Nephron (organoid): Measurements from ENCODE around the gene TMEM72.
A peak's percentile ranks its signal among the peaks of the same experiment; 100 is the strongest.

Experiments used
- H3K27ac Mint-ChIP-seq, 3 experiments: 2 replicates each; pipeline ENCODE4 v1.8.0; 2020; ENCODE audit warnings: mixed read lengths in 3 of 3, mild to moderate bottlenecking in 2 of 3, moderate library complexity in 1 of 3
- H3K27me3 Mint-ChIP-seq: 2 replicates; pipeline ENCODE4 v1.8.0; 2021; ENCODE audit warnings: low read depth, mild to moderate bottlenecking, moderate library complexity, mixed read lengths
- H3K36me3 Mint-ChIP-seq: 2 replicates; pipeline ENCODE4 v1.8.0; 2020; ENCODE audit warnings: low read depth, mixed read lengths
- H3K4me1 Mint-ChIP-seq: 2 replicates; pipeline ENCODE4 v1.8.0; 2020; ENCODE audit warnings: mixed read lengths
- H3K4me3 Mint-ChIP-seq, 3 experiments: 2 replicates each; pipeline ENCODE4 v1.8.0; 2020; ENCODE audit warnings: mild to moderate bottlenecking in 3 of 3, mixed read lengths in 3 of 3, moderate library complexity in 2 of 3
- H3K9me3 Mint-ChIP-seq: 2 replicates; pipeline ENCODE4 v1.8.0; 2020; ENCODE audit warnings: mixed read lengths
- TF ChIP-seq, protein P1 (sequence below), 3 experiments: fragments of 200-600 bp; sonication (generic); IDR thresholded peaks; one replicate each; pipeline ENCODE4 v1.5.0; 2021; ENCODE audit warnings: antibody characterized with exemption in 3 of 3; ENCODE audit not compliant: unreplicated experiment in 3 of 3

TMEM72 gene

DNA sequence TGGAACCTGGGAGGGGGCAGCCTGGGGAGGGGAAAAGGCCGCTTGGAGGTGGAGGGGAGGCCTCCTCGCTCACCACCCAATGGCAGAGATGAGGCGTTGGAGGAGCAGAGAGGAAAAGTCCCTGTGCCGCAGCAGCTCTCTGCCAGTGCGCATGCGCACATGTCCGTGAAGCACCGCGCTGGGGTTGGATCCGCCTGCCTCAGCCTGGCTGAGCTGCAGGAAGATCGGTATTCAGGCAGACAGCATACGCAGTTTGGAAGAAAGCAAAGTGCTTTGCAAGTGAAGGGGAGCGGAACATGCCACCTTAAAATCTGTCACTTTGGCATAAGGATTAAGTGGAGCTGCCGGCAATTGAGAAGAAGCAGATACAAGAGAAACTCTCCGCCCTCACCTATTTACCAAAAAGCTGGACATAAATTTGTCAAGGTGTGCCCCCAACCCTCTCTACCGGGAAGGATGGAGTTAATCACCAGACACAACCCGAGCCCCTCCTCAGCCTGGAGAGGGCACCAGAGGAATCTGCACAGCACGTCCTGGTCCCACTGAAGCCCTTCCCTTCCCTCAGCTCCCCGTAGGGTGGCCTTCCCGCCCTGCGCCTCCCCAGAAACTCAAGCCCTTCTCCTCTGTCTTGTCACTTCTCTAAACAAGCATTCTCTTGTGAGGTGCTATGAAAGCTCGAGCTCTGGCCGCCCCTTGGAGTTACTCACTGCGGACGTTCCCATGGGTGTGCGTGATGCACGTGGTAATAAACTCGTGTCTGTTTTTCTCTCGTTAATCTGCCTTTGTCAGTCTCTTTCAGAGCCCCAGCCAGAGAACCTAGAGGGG lies 32.2 kb upstream of the TMEM72 start:
- peaks cover 14% of the 10 kb centered on the region for H3K27me3 Mint-ChIP-seq
- H3K4me3 Mint-ChIP-seq, result peak overlapping the region; percentile 84 to 89 (median 86)
- H3K9me3 Mint-ChIP-seq, result no peaks in the 10 kb centered on the region
- no peaks in the 10 kb centered on the region for H3K36me3 Mint-ChIP-seq
- H3K27ac Mint-ChIP-seq, result peak overlapping the region; percentile 97 to 99 (median 99)
- H3K4me1 Mint-ChIP-seq, result peaks cover 61% of the 10 kb centered on the region
- TF ChIP-seq, protein P1, sequence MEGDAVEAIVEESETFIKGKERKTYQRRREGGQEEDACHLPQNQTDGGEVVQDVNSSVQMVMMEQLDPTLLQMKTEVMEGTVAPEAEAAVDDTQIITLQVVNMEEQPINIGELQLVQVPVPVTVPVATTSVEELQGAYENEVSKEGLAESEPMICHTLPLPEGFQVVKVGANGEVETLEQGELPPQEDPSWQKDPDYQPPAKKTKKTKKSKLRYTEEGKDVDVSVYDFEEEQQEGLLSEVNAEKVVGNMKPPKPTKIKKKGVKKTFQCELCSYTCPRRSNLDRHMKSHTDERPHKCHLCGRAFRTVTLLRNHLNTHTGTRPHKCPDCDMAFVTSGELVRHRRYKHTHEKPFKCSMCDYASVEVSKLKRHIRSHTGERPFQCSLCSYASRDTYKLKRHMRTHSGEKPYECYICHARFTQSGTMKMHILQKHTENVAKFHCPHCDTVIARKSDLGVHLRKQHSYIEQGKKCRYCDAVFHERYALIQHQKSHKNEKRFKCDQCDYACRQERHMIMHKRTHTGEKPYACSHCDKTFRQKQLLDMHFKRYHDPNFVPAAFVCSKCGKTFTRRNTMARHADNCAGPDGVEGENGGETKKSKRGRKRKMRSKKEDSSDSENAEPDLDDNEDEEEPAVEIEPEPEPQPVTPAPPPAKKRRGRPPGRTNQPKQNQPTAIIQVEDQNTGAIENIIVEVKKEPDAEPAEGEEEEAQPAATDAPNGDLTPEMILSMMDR (IDR thresholded peaks at IDR 0.05; ENCODE audit: unreplicated experiment in 3 of 3), result peak in 2 of 3 experiments; percentile 21 to 46

DNA sequence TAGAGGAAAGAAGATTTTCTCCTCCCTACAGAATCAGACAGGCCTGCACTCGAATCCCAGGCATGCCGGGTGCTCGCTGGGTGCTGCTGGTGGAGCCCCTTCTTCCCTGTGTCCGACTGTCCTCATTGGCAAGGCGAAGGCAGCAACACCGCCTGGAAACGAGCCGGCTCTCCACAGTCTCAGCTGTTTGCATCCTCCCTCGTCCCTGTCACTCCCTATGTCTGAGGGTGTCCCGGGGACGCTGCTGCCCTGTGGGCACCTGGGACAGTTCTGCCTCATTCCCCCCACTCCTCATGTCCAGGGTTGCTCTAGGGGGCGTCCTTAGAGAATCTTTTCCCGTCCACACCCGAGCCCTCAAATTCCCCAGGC lies 31.6 kb upstream of the TMEM72 start:
- Mint-ChIP-seq H3K4me3 (peak overlapping the region; percentile 84 to 89 (median 86)), H3K4me1 (peaks cover 58% of the 10 kb centered on the region), H3K27ac (peak overlapping the region; percentile 97 to 99 (median 99)), H3K36me3 (no peaks in the 10 kb centered on the region), H3K9me3 (no peaks in the 10 kb centered on the region), H3K27me3 (peaks cover 15% of the 10 kb centered on the region)
- TF ChIP-seq, protein P1 (IDR thresholded peaks at IDR 0.05; ENCODE audit: unreplicated experiment in 3 of 3), result no peak

DNA sequence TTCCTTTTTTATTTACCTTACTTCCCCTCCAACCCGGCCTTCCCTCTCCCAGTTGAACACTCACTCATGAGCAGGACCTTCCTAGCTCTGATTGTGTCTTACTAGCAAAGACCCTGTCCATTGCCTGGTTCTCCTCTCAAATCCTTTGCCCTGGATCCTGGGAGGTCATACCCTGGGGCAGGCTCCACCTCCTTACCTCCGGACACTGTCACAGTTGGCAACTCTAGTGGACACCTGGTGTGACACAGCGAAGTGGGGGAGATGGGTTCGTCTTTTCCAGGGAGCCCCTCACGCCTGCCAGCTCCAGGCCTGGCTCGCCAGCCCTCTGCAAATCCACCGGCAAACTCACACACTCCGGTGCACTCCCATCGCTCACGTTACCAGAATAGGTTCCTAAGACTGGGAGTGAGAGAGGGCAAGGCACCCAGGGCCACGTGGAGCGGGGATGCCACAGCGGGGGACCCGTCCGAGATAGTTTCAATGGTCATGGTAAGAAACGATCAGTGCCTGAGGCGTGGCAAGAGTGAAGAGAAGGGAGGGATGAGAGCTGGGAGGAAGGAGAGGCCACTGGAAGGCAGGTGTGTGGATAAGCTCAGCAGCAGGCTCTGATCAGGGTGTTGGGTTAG lies 30.9 kb upstream of the TMEM72 start:
- Mint-ChIP-seq H3K27ac (peak overlapping the region; percentile 97 to 99 (median 99)), H3K36me3 (no peaks in the 10 kb centered on the region), H3K27me3 (peaks cover 21% of the 10 kb centered on the region), H3K9me3 (no peaks in the 10 kb centered on the region), H3K4me1 (peaks cover 54% of the 10 kb centered on the region), H3K4me3 (peak overlapping the region; percentile 74 to 86 (median 84))
- TF ChIP-seq, protein P1 (IDR thresholded peaks at IDR 0.05; ENCODE audit: unreplicated experiment in 3 of 3), result no peak

DNA sequence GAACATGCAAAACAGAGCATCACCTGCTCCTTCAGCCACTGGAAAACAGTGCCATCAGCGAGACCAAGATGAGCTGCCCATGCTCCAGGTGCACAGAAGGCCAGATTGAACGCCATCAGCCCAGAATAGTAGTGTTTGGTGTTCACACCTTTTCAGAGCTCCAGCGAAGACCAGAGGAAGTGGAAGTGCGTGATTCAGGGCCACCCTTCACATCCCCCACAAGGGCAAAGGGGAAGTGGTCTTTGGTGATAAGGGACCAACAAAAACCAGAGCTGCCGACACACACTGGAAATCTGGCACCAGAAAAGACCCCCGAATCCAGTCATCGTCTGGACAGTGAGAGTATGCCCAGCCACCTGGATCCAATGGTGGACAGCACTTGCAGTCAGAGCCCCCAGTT lies 29.5 kb upstream of the TMEM72 start:
- H3K9me3 Mint-ChIP-seq, result no peaks in the 10 kb centered on the region
- peaks cover 21% of the 10 kb centered on the region for H3K27me3 Mint-ChIP-seq
- H3K4me3 Mint-ChIP-seq, result no peak overlapping the region
- H3K27ac Mint-ChIP-seq, result peak overlapping the region in 1 of 3 experiments; percentile 55
- no peaks in the 10 kb centered on the region for H3K36me3 Mint-ChIP-seq
- TF ChIP-seq, protein P1 (IDR thresholded peaks at IDR 0.05; ENCODE audit: unreplicated experiment in 3 of 3), result no peak
- H3K4me1 Mint-ChIP-seq, result peaks cover 51% of the 10 kb centered on the region

DNA sequence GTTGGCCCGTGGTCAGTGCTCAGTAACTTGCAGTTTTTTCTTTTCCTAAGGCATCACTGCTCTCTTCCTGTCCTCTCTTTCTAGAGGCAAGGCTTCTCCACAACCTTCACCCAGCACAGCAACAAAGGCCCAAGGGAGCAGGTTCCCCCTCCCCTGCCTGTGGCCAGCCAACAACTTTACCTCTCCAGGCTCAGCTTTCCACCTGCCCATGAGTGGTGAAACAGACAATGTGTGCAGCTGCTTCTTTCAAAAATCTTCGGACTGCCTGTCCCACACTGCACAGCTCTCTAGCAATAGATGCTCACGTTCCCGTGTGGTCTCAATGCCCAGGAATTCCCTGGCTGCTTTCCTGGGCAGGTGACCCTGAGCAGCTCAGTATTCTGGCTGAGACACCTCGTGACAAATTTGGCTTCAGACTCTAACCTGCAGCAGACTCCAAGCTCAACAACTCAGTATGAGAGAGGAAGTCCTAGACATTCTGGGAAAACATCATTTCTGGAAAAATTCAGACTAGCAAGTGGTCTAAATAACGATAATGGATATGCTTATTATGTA lies 28.9 kb upstream of the TMEM72 start:
- Mint-ChIP-seq H3K27me3 (peaks cover 21% of the 10 kb centered on the region), H3K4me1 (peaks cover 46% of the 10 kb centered on the region), H3K4me3 (peak overlapping the region in 1 of 3 experiments; percentile 31)

More for the DNA sequence above, 28.9 kb upstream of the TMEM72 start:
- Mint-ChIP-seq H3K36me3 (no peaks in the 10 kb centered on the region), H3K9me3 (no peaks in the 10 kb centered on the region), H3K27ac (peak overlapping the region in 2 of 3 experiments; percentile 52 to 55)
- TF ChIP-seq, protein P1 (IDR thresholded peaks at IDR 0.05; ENCODE audit: unreplicated experiment in 3 of 3), result no peak
